HG03135 (cell line): ENCODE data around the gene SEMA7A.
"Not testable (repeated sequence)": the region's sequence is repeated elsewhere in the genome, so short reads cannot be mapped to it uniquely, and the experiment has no call there.

Source experiments
- ATAC-seq: cut with Tn5 transposase; IDR thresholded peaks from one replicate; pipeline ENCODE4 v1.9.1; 2021; ENCODE audit warnings: mild to moderate bottlenecking, moderate library complexity; ENCODE audit not compliant: unreplicated experiment

SEMA7A gene

DNA sequence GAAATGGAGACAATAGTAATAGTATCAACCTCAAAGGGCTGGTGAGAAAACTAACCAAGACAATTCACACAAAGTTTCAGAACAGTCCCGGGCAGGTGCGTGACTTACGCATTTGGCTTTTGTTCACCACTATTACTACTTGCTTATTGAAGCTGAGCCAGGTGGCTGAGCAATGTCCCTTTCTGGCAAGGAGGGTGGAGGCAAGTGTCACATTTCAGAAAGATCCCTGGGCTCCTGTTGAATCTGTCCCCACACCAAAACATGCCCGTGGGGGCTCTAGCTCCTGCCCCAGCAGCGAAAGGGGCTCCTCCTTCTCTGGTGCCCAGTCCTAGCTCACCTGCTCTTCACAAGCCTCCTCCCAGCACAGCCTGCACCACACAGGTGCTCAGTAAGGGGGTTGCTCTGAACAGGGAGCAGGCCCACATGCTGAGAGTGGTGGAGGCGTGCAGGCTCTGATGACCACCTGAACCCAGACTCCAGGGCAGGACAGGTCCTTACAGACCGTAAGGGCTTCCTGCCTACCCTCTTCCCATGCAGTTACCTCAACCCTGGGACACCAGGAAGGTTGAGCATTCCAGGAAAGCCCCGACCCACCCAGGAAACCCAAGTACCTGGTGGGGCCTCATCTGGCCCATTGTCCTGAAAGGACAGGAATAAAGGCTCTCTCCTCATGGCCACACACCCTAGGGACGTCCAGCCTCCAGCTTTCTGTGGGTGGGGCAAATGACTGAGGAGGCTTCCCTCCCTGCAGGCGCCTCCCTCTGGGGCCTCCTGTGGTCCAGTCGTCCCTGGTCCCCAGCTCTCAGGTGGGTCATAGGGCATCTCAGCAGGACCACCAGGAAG is 32.6 kb downstream of the SEMA7A start:
- no peak for ATAC-seq

DNA sequence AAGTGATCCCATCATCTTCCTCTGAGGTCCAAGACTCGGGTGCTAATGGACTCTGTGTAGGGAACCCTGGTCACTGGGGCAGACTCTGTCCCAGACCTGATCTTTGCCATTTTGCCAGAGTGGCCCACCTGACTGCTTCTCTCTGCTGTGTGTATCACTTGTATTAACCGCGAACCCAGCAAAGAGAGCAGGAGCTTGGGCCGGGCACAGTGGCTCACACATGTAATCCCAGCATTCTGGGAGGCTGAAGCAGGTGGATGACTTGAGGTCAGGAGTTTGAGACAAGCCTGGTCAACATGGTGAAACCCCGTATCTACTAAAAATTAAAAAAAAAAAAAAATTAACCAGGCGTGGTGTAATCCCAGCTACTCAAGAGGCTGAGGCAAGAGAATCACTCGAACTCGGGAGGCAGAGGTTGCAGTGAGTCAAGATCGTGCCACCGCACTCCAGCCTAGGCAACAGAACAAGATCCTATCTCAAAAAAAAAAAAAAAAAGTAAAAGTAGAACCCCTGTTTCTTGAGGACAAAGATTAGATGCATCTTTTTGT is 33.4 kb downstream of the SEMA7A start:
- no peak for ATAC-seq

DNA sequence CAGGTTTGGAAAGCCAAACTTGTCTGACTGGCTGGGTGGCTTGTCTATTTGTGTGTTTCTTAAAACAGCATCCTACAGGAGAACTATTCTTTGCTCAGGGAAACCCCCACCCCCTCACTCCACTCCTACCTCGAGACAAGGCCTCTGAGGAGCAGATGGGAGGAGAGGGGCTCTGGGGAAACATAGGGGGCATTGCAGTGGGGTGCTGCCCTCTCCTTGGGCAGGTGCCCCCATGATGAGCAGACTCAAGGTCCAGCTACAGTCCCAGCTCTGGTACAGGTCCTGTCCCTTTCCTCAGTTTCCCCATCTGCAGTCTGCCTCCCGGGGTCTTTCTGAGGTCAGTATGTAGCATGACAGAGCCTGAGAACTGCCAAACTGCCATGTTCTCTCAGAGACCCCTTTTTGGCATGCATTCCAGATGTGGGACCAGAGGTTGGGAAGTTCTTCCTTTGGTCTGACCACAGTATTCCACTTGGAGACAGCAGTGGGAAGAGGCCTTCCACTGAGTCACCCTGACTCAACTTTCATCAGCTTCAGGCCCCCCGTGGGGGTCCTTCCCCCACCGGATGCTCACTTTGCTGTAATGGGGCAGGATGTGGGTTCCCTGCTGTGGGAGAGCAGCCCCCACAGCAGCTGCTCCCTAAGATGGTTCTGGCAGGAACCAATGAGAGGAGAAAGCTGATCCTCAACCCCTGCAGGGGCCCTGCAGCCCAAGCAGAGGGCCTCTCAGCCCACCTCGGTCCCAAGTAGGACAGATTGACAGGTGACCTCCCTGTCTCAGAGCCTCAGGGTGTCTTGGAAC is 34.0 kb downstream of the SEMA7A start:
- no peak for ATAC-seq

DNA sequence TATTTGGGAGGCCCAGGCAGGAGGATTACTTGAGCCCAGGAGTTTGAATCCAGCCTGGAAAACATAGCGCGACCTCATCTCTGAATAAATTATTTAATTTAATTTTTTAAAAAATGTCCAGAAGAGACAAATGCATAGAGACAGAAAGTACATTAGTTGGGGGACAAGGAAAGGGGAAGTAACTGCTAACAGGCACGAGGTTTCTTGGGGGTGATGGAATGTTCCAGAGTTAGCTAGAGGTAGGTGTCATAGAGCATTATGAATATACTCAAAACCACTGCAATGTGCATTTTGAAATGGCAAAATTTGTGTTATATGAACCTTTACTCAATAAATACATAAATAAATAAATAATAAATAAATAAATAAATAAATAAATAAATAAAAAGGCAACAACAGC is 34.7 kb downstream of the SEMA7A start:
- ATAC-seq: no peak

DNA sequence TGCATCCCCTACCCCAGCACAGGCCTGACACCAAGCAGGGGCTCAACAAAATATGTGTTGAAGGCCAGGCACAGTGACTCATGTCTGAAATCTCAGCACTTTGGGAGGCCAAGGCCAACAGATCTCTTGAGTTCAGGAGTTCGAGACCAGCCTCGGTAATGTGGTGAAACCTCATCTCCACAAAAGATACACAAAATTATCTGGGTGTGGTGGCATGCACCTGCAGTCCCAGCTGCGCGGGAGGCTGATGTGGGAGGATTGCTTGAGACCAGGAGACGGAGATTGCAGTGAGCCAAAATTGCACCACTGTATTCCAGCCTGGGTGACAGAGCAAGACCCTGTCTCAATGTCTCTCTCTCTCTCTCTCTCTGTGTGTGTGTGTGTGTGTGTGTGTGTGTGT is 35.6 kb downstream of the SEMA7A start:
- ATAC-seq: no peak

DNA sequence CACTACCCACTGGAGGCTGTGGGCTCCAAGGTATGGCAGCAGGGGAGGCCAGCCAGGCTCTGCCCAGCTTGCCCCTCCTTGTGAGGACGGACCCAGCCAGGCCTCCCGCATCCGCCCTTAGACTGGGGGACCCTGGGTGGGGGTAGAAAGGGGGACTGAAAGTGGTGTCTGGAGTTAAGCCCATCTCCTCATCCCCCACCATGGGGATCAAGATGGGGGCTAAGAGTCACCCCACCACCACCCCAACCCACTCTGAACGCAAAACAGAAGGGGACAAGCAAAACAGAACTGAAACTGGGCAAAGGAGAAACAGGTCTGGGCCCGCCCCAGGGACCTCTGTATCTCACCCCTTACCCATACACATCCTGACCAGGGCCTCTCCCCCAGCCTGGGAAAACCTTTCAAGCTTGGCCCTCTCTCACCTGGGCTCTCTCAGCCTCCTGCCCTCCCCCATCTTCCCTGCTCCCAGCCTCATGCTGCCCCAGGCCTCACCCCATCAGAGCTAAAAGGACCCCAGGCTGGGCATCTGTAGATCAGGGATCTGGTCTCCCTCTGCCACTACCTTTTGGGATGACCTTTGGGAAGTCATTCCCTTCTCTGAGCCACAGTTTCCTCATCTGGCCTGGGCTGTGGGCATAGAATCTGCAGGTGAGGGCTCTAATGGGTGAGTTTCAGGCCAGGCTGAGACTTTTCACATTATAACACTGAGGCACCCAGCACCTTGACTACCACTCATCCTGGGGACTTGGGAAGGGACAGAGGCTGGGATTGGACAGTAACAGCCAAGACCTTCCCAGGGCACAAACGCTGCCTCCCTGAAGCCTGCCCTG is 36.3 kb downstream of the SEMA7A start:
- ATAC-seq: no peak

DNA sequence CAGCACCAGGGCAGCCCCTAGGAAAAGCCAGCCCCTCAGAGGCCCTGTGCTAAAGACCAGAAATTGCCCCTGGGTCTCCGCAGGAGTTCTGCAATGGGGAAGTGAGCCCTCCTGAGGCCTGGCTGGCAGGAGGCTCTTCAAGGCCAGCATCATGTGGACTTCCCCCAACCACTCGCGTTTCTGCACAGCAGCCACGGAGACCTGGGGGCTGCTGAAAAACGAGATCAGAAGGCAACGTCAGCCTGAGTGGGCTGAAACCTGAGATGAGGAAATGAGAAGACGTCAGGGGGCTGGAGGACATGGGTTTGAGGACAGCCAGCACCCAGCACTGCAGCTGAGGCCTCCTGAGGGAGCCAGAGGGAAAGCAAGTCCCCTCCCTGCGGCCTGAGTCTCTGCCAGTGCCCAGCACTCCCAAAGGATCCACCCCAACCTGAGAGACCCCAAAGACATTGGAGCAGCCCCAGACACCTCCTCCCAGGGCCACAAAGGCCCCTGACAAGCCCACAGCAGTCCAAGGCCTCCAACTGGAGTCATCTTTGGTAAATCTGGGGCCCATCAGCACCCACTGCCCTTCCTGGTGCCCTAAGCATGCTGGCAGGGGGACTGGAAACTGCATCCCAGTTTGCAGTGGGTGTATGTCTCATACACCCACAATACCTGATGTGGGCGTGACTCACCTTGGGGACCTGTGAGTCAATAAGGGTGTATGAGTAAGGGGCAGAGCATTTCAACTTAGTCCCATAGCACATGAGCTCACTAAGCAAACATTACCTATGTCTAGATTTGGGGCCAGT is 37.1 kb downstream of the SEMA7A start:
- ATAC-seq: no peak

DNA sequence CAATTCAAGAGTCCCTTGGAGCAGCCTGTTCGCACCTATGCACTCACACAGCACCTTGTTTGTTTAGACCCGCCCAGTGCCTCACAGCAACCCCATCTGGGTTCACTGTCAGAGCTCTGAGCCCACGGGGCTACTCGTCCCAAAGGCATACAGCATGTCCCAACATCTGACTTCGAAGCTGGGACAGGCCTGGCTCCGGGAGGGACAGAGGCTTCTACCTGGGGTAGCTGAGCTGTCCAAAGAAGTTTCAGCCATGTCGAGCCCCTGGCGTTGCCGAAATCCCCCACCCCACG is 37.7 kb downstream of the SEMA7A start:
- ATAC-seq: no peak

DNA sequence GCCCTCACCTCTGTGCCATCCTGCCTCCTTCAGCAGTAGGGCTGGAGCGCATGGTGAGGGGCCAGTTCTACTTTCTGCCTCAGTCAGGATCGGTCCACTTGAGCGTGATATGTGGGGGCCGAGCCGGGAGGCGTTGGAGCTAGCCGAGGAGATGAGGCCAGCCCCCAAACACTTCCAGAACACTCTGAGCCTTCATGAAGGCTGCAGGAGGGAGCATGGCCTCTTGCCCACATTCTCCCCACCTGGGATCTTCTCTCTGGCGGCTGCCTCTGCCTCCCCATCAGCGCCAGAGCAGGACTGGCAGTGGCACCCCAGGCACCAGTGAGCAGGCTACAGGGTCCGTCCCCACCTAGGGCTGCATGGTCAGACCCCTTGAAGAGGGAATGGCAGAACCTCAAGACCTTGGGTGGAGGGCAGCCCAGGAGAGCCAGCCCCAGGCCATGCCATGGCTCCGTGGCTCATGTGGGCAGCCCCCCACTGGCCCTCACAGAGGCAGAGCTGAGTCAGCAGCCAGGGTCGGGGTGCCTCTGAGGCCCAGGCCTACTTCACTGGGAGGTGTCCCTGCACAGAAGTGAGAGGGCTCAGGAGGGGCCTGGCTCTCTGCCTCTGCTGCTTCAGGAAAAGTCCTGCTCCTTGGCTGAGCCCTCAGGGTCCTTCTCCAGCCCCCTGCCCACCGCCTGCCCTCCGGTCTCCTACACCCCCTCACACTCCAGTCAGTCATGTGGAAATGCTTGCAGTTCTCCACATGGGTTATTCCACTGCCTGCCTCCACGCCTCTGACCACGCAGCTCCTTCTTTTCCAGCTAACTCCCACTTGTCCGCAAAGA is 38.2 kb downstream of the SEMA7A start:
- ATAC-seq: no peak

DNA sequence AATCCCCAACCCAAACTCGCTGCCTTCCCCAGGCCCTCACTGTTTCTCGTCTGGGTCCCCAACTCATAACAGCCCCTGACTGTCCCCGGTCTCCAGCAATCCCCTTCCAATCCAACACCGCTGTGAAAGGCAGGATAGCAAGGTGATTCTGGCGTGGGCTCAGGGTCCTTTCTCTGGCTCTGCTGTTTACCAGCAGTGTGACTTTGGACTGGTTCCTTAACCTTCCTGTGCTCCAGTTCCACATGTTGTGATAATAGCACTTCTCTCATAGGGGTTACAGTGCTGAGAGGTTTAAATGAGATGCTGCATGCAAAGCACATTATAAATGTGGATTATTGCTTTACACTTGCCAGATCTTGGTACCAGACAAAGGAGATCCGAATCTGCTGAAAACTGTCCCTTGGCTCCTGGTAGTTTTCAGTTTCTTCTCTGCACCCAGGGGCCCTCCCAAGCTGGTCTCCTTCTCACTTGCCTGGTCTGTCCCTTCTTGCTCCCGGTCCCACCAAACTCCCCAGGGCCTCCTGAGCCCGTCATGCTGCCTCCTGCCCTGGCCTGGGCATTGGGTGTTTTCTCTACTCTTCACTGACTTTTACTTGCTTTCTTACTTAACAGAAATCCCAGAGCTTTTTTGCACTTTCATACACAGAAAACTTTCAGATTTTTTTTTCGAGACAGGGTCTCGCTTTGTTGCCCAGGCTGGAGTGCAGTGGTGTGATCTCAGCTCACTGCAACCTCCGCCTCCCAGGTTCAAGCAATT is 39.5 kb downstream of the SEMA7A start:
- ATAC-seq: no peak

DNA sequence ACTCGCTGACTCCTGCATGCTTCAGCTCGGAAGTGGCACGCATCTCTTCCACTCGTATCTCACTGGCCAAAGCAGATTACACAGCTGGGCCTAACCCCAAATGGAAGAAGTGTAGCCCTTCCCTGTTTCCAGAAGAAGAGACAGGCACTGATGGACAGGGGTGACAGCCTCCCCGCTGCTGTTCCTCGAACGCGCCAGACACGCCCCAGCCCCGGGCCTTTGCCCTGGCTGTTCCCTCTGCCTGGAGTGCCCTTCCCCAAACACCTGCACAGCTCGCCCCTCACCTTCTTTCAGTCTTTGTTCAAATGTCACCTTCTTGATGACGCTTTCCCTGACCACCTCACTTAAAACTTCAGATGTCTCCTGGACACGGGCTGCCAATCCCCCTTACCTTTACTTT is 40.3 kb downstream of the SEMA7A start:
- ATAC-seq: no peak

DNA sequence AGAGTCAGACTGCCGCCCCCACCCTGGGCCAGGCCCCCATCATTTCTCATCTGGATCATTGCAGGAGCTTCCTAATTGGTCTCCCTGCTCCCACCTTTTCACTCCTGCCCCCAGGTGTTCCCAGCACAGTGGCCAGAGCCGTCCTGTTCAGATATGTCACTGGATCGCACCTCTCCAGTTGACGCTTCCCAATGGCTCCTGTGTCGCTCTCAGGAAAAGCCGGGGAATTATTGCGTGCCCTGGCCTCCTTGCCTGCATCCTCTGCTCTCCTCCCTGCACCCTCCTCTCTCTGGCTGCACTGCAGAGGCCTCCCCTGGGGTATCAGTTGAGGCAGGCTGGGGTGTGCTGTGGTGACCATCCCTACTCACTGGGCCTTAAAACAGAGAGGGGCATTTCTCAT is 40.9 kb downstream of the SEMA7A start:
- ATAC-seq: no peak

DNA sequence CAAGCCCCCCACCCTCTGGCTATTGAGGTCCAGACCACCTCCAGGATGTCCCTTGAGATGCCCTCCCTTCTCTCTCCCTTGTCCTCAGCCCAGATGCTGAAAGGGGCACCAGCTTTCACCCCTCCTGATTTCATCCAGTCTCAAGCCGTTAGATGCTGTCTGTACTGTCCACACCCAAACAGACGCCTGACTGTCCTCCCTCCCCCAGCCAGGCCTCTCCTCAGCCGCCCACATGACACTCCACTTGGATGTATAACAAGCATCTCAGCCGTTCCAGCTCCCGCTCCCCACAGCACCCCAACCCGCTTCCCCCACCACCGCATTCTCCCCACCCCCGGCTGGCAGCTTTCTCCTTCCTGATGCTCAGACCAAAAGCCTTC is 41.3 kb downstream of the SEMA7A start:
- ATAC-seq: no peak

DNA sequence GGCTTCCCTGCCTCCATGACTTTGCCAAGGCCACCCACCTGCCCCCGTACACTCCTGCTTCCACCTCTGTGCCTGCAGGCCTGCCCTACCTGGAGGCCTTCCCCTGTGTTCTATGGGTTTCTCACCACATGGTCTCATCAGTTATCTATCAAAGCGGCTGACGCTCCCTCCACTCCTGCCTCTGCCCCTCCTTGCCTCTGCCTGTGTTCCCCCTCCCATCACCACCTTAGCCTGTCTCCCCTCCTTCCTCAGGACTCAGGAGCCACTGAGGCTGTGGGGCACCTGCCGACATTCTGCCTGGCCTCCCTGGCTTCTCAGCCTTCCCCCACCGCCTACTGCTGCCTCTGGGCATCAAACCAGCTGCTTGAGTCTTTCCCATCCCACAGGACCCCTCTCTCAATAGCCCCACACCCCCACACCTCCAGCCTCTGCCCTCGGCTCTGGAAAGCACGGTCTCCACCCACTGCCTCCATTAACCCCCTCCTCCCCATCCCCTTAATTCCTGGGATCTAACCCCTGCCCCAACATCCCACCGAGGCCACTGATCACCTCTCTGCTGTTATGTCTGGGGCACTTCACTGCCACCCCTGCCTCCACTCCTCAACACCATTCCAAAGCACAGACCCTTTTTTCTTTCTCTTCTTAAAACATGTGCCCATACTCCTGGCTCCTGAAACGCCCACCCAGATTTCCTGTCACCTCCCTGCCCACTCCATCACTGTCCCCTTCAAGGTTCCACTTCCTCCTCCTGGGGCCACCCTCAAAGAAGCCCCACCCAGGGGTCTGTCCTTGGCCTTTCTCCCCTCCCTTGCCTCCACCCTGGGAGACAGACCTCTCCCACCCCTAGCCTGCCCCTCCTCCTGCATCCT is 41.9 kb downstream of the SEMA7A start:
- no peak for ATAC-seq

DNA sequence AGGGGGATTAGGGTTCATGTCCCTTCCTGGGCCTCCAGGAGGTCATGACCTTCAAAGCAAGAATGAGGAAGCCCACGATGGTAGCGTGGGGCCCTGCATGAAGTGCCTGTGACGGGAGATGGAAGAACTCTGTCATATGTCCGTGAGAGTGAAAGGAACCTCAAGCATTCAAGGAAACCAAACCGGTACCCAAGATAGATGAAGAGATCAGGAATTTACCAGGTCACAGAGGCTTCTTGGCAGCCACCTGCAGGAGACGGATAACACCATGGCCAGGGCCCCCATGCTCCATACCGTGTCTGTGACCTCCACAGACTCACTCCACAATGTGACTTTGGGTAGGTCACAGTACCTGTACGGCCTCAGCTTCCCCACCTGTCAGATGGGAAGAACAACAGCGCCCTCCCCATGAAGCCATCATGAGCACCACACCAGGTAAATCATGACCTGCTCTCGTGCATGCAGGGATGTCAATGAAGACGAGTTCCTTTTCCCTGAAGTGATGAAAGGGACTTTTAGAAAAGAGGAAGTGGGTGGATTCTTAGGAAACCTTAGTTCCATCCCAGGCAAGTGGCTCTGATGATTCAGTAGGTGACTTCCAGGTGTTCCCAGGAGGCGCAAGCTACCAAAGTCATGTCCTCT is 43.0 kb downstream of the SEMA7A start:
- no peak for ATAC-seq

DNA sequence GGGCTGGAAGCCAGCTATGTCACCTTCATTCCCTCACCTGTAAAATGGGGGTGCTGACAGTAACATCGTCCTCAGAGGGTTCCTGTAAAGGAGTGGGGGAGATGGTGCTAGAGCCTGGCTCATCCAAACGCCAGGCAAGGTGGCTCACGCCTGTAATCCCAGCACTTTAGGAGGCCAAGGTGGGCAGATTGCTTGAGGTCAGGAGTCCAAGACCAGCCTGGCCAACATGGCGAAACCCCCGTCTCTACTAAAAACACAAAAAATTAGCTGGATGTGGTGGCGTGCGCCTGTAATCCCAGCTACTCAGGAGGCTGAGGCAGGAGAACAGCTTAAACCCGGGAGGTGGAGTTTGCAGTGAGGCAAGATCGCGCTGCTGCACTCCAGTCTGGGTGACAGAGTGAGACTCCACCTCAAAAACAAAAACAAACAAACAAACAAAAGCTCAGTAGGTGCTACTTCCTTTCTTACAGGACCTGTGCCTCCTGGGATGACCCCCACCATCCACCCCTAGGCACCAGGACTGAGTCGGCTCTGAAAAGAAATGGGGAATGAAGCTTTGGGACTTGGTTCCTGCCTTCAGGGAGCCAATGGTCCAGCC is 43.6 kb downstream of the SEMA7A start:
- not testable (repeated sequence) for ATAC-seq
